HG03064 (cell line): ENCODE data around the gene ZNF438.
"Not testable (repeated sequence)": the region's sequence is repeated elsewhere in the genome, so short reads cannot be mapped to it uniquely, and the experiment has no call there.

Experiments
- ATAC-seq: cut with Tn5 transposase; IDR thresholded peaks from one replicate; pipeline ENCODE4 v1.9.1; 2021; ENCODE audit warnings: low read depth; ENCODE audit not compliant: unreplicated experiment

The ZNF438 gene, protein sequence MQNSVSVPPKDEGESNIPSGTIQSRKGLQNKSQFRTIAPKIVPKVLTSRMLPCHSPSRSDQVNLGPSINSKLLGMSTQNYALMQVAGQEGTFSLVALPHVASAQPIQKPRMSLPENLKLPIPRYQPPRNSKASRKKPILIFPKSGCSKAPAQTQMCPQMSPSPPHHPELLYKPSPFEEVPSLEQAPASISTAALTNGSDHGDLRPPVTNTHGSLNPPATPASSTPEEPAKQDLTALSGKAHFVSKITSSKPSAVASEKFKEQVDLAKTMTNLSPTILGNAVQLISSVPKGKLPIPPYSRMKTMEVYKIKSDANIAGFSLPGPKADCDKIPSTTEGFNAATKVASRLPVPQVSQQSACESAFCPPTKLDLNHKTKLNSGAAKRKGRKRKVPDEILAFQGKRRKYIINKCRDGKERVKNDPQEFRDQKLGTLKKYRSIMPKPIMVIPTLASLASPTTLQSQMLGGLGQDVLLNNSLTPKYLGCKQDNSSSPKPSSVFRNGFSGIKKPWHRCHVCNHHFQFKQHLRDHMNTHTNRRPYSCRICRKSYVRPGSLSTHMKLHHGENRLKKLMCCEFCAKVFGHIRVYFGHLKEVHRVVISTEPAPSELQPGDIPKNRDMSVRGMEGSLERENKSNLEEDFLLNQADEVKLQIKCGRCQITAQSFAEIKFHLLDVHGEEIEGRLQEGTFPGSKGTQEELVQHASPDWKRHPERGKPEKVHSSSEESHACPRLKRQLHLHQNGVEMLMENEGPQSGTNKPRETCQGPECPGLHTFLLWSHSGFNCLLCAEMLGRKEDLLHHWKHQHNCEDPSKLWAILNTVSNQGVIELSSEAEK

DNA sequence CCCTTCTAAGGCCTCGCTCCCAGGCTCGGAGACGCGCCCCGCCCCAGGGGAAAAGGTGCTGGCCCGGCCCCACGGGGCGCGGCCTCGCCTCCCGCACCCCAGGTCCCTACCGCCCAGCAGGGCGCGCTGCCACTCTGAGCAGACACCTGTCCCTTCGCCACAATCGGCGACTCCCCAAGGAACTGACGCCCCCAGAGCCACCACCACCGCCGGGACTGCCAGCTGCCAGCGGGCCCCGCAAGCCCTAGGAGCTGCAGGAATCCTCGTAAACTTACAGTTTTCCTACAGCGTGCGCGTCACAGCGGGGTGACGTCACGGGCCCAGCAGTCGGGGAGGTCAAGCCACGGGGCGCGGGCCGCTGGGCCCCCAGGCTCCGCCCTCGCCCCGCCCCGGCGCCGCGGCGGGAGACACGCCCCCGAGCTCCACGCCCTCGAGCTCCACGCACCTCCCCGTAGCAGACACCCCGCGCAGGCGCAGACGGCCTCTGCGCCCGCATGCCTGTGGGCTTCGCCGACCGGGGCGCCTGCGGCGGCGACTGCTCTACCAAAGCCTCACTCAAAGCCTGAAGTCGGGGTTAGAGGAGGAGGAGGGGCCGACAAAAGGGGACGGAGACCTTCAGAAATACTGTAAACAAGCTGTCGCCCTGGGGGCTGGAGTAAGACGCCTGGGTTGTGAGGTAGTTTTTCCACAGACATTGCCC, at the start of gene ZNF438:
ZNF438 (minus strand) TSS at position 308 of the 700 bp plus-strand sequence. CDS start 154,831 bp downstream, outside the sequence.
- ATAC-seq = peak; percentile 86

DNA sequence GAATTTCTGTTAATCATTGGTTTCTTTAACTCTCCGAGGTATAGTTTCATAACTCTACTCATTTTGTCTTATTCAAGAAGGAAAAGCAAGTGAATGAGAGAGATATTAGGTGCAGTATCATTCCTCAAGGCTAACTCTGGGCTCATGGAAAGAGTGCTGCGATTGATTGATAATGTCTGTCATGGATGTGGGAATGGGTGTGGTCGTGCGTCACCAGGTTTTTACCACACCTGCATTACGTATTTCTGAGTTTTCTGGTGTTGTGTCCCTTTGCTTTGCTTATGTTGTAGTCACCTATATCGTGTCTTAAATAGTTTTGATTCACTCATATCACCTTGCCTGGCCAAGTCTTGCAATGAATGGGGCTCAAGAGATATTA, 44.9 kb upstream of the ZNF438 start:
- no peak for ATAC-seq

DNA sequence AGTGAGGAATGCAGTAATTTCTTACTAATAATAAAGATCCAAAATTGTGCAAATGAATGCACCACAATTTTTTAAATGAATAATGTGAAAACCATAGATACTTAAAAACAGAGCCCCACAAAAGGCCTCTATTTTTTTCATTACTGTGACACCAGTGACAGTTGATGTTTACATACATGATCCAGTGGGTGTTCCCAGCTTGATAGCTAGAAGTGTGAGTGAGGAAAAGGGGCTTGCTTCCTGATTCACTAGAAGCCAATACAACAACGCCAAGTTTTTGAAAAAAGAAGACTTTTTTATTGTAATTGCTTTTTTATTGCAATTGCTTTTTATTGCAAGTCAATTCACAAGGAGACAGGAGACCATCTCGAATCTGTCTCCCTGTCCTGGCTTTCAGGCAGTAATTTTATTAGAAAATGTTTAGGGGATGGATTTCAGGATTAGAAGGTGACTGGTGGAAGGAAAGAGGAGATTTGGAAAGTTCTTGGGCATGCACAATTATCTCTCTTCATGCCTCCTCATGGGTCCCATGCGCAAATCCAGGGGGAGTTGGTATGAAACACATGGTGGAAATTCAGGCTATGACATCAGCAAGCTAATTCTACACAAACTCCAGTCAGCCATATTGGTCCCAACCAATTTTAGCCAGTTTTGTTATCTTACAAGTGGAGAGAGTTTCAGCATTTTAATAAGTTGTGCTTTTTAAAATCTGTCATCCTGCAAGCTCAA, 44.4 kb upstream of the ZNF438 start:
- no peak for ATAC-seq

DNA sequence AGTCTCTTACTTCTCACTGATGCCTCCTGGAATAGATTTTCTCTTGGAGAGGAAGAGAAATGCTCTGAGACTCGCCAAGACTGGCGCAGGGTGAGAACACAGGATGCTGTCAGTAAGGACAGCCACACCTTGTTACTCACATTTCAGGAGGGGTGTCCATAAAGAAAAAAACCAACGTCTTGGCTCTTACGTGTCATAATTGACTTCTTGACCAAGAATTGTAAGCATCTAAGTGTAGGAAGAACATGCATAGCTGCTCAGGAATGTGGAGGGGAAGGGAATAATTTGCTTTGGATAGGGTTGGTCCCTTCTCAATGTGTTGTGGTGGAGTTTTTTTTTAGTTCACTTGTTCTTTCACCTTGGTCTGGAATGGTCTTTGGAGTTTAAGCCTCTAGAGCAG, 43.8 kb upstream of the ZNF438 start:
- no peak for ATAC-seq

DNA sequence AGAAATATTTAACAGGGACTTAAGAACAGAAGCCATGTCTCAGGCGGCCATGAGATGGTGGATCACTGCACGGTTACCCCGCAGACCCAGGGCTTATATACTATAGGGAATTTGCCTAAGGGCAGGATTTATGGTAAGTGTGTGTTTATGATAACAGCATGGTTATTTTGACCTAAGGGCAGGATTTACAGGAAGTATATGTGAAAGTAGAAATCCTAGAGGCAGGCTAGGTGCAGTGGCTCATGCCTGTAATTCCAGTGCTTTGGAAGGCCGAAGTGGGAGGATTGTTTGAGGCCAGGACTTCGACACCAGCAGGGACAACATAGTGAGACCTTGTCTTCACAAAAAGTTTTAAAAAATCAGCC, 43.0 kb upstream of the ZNF438 start:
- ATAC-seq = no peak

DNA sequence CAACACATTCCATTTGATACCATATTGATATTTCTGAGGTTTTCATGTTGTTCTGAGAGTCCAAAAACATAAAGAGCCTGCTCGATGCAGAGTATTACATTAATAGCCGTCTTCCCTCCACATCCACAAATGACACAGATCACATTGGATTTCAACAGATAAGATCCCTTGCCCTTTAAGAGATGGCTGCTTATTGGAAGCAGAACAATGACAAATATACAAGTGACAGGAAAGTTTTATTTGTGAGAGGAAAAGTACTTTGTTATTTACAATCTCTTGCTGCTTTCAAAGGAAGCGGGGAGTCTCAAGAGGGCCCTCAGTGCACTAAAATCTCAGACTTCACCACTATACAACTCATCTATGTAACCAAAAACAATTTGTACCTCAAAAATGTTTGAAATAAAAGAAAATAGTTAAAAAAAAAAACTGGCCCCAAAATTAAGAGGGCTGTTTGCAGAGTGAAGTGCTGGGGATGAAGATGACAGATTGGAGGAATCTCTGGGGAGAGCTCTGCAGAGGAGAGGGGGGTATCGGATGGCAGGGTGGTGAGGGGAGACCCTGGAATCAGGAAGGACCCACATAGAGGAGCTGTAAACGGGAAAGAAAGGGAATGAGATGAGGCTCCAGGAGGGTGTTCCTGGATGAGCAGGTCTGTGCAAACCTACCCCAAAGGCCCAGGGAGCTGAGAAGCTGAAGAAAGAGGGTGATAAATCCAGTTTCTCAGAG, 42.5 kb upstream of the ZNF438 start:
- no peak for ATAC-seq

DNA sequence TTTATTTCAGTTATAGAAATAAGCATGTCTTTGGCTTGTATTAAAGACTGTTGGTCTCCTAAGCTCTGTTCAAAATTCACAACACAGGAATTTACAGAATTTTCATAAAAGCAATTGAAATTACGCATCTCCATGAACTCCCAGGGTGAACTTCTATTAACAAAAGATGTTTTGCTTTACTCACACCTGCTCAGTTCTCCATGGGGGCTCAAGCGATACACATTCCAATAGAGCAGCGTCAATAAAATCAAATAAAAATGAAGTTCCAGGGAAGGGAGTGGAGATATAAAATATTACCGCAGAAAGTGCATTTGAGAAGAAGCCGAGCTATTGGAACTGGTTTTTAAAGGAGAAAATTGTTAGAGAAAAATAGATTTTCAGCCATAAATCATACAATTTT, 41.5 kb upstream of the ZNF438 start:
- no peak for ATAC-seq

DNA sequence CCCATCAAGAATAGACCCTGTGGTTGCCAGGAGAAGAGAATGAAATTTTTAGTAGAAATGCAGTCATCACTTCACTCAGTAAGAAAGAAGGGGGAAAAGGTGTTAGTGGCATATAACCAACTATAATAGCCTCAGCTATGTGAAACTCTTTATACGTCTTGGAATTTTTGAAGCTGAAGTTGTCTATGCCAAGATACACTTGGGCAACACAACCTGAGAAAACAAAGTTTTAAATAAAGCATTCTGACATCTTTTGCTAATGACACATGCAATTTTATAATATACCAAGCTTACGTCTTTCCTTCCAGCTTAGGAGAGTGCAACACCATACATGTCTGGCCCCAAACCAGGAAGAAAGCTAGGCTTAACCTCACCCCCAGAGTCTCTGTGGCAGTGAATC, 40.8 kb upstream of the ZNF438 start:
- ATAC-seq = no peak

DNA sequence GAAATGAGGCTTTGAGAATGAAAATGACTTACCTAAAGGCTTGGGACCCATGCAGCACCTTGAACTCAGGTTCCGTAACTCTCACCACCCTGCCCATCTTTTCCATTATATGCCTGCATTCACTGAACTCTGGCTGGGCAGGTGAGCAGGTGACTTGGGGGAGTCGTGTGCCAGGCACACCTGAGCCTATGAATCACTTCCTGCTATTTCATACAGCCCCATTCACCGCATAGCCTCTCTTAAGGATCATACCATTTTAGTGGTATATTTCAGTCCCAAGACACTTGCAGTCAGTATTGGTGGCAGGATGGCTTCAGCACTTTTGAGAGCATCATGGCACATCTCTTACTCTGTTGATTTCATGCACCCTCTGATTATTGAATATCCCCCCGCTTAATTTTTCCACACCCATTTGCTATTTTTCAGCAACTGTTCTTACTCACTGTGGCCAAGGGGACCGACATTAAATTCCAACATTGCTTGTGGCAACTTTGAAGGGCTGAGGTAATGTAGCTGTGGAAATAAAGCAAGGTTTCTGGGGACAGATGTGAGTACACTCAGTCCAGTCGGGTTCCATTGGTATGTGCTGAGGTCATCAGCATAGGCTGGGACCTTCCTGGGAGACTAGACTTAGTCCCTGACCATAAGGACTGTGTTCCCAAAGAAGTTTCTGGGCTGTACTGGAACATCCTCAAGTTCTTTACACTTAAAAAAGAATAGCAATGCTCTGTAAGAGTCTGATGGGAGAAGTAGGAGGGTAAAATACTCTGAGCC, 39.8 kb upstream of the ZNF438 start:
- no peak for ATAC-seq

DNA sequence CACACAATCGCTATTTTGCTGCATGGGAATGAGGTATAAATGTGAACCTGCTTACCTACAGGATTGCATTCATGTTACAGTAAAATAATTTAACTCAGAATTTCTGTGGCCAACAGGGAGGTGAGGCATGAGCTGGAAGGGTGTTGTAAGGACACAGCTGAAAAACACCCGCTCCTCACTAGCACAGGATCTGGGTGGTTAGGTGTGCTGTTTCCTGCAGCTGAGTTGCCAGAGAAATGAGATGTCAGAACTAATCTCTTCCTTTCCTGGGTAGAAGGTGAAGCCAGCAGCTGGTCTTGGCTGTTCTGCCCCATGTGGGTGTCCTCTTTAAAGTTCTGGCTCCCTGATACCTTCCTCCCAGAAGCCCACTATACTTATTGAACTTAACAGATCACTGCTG, 39.0 kb upstream of the ZNF438 start:
- no peak for ATAC-seq

DNA sequence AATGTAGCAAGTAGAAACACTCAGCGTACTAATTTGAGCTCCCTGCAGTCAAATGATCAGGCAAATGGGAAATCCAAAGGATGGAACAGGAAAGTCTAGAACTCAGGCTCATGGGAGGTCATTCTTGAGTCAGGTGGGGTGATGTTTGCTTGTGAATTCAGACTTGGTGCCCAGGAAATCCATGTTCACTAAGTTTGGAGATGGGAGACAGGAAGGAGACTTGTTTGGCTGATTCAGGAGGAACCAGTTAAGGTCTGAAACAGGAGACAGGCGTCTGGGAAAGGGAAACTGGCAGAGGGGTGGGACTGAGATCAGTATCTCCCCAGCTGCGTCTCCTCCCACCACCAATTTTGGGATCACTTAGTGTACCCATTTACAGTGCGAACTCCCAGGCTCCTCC, 38.4 kb upstream of the ZNF438 start:
- no peak for ATAC-seq

DNA sequence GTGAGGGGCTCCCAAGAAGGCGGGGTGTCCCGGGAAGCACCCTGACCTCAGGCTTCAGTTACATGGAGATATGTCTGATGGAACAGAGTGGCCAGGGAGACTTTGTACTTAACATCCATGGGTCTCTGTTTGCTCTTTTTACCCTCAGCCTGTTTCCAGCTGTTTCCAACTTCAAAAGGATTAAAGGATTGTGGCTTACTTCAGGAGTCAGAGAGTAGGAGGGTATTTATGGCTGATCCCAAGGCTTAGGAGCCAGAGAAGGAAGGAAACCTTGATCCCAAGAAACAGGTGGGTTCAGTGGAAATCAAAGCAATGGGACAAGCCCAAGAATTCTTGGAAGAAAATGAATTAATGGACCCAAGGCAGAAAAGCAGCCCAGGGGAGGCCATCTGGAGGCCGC, 37.7 kb upstream of the ZNF438 start:
- ATAC-seq = no peak

DNA sequence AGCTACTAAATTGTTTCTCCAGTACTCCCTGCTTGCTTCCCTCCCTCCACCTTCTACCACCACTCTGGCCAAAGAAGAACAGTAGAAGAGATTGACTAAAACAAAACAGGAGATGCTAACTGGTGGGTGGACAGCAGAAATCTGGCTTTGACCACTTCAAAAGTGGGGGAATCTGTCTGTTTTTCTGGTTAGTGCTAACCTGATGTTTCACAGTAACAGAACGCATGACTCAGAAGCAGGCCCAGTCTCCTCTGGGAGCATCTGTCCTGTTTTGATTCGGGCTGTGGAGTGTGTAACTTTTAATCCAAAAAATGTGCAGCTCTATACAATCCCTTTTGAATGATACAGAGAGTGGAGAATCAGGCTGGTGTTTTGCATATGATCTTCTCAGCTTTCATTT, 32.7 kb upstream of the ZNF438 start:
- ATAC-seq = no peak

DNA sequence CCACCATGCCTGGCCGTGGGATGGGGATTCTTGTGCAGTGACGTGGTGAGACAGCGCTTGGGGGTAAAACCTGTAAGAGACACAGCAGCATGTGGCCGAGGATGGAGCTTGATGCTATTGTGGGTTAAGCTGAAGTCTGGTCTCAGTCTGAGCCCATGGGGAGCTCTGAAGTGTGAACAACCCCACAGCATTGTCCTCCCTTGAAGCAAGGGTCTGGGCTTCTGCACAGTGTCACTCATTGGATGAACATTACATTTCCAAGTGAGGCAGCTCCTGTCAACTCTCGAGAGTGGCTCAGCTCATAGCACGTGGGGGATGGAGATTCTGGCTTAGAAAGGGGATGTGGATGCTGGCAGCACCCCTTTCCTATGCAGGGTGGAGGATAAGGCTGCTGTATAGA, 32.2 kb upstream of the ZNF438 start:
- no peak for ATAC-seq

DNA sequence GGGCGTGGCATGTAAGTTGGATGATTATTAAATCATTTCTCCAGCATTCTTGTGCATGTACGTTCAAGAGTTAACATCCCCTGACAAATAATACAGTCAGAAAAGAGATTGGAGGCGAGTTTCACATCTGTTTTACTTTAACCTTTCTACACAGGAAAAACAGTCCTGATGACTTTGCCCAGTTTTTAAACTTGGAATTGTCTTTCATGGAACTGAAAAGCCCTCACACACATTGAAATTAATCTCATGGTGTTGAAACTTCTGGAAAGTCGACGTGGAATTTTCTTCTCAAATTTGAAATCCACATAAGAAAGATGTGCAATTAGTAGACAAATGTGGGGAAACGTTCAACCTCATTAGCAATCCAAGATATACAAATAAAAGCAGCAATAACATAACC, 31.2 kb upstream of the ZNF438 start:
- ATAC-seq = no peak

DNA sequence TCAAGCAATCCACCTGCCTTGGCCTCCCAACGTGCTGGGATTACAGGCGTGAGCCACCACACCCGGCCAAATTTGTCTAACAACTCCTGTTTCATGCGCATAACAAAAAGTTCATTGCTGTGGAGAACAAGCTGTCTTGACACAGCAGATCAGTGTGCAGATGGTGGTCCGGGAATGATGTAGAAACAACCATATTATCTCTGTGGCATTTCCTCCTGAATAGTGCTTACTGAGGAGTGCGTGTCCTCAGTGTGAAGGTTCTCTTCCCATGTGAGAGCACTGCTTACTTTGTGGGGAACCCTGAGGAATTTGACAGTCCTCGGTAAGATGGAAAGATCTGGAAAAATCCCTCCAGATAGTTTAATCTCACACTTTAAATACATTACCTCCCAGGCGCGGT, 30.3 kb upstream of the ZNF438 start:
- ATAC-seq = no peak

DNA sequence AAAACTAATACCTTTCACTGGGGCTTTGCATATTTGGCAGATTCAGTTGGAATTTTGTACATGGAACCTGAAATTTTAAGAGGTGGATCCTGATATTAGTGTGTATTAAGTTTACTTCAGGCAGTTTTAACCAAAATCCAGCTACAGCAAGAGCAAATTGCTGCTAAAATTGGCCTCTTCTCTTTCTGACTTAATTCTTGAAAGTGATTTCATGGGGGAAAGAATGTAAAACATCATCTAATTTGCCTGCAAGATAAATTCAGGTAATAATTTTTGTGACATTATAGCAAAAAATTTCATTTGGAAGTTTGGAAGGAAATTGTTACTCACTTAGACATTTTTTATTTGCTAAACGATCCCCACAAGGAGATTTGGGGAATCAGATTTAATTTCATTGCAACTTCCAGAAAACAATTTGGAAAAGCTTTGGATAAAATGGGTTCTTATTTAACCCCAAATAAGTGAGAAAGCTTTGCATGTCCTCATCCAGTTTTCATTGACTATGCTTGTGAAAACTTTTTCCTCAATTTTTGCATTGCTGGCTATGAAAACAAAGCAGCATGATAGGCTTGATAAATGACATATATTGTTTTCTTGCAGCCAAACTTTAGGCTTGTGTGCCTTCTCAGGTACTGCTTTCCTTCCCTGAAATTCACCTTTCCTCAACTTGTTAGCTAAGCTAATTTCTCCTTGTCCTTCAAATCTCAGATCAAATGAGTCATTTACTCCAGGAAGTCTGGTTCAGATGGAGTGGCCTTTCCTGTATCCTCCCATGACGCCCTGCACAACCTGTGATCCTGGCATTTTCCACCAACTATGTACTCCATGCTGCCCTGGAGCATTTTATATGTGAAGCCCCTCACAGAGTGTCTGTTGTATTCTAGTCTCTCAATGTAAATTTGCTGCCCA, 27.4 kb upstream of the ZNF438 start:
- no peak for ATAC-seq

DNA sequence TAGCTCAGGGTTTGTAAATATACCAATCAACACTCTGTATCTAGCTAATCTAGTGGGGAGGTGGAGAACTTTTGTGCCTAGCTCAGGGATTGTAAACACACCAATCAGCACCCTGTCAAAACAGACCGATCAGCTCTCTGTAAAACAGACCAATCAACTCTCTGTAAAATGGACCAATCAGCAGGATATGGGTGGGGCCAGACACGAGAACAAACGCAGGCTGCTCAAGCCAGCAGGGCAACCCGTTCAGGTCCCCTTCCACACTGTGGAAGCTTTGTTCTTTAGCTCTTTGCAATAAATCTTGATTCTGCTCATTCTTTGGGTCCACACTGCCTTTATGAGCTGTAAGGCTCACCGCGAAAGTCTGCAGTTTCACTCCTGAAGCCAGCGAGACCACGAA, 25.0 kb upstream of the ZNF438 start:
- ATAC-seq = not testable (repeated sequence)
